GM12891 (cell line): ENCODE measurements around the gene DNAJC12.

Source experiments
- PAX5 ChIP-seq: IDR thresholded peaks from 2 replicates; pipeline ENCODE4 v1.6.1; 2011; ENCODE audit warnings: low read length, moderate library complexity, mild to moderate bottlenecking; ENCODE audit not compliant: insufficient read depth, severe bottlenecking
- POLR2A ChIP-seq: IDR thresholded peaks from 2 replicates; pipeline ENCODE4 v1.6.1; 2011; ENCODE audit warnings: low read depth, low read length, control low read depth
- POLR2AphosphoS5 ChIP-seq: IDR thresholded peaks from 2 replicates; pipeline ENCODE4 v1.6.1; 2011; ENCODE audit warnings: low read depth, low read length, control low read depth
- TAF1 ChIP-seq: IDR thresholded peaks from 2 replicates; pipeline ENCODE4 v1.6.1; 2011; ENCODE audit warnings: low read depth, low read length, control low read depth

GRCh38 chr10:67764012-67764822 is 73.8 kb downstream of the DNAJC12 start:
- TF ChIP-seq TAF1 (no peak), POLR2AphosphoS5 (no peak), PAX5 (no peak), POLR2A (no peak)
